Measurements from ENCODE around the gene ACTR1A. TPM values are rescaled to one million over a fixed set of nuclear protein-coding genes. Genes with fewer than 3 reads are reported as not detected.

The ACTR1A gene
- total and polyA plus RNA-seq, 9 of the 15 experiments (the other 6 are each of a cell fraction or from before 2014, with no cell fraction given) = 36.3 to 77.2 (median 49.6) TPM

GRCh38 chr10:102455893-102456471 is 46.5 kb downstream of the ACTR1A start (continued):
- 0 out of 2 replicates have a peak, but pooled peaks have one; percentile 16 for TF ChIP-seq ZNF668 (CRISPR knock-in tag; IDR thresholded peaks at IDR 0.05)
- no peak for TF ChIP-seq FOXO4 (CRISPR knock-in tag; IDR thresholded peaks at IDR 0.05)
- no peak for TF ChIP-seq CREBBP (IDR thresholded peaks at IDR 0.05; ENCODE audit: low read depth, low read length)
- no peak for TF ChIP-seq ZFP1 (CRISPR knock-in tag; IDR thresholded peaks at IDR 0.05)
- TF ChIP-seq NR4A1 (CRISPR knock-in tag; IDR thresholded peaks at IDR 0.05) = no peak
- TF ChIP-seq NR4A1 (tag; IDR thresholded peaks at IDR 0.05) = peak; percentile 90
- no peak for TF ChIP-seq MCM5 (IDR thresholded peaks at IDR 0.05; ENCODE audit: low read depth)
- peak; percentile 57; the same call in 1 of the 2 replicates for TF ChIP-seq HBP1 (CRISPR knock-in tag; IDR thresholded peaks at IDR 0.05)
- peak; percentile 79 for TF ChIP-seq ZNF589 (CRISPR knock-in tag; IDR thresholded peaks at IDR 0.05; ENCODE audit: low read depth)
- TF ChIP-seq ZNF445 (CRISPR knock-in tag; IDR thresholded peaks at IDR 0.05; ENCODE audit: low read depth) = no peak
- no peak for TF ChIP-seq ZNF324 (CRISPR knock-in tag; IDR thresholded peaks at IDR 0.05)
- no peak for TF ChIP-seq XRCC3 (IDR thresholded peaks at IDR 0.05)
- TF ChIP-seq CHAMP1 (IDR thresholded peaks at IDR 0.05) = no peak
- peak; percentile 40; the same call in 1 of the 2 replicates for TF ChIP-seq ZBTB7A (IDR thresholded peaks at IDR 0.05; ENCODE audit: borderline replicate concordance, control insufficient read depth, low read depth, low read length)
- TF ChIP-seq ZFP30 (CRISPR knock-in tag; IDR thresholded peaks at IDR 0.05; ENCODE audit: borderline replicate concordance) = no peak
- TF ChIP-seq SMAD2 (IDR thresholded peaks at IDR 0.05; ENCODE audit: low read depth, low read length) = no peak
- TF ChIP-seq LARP7 (IDR thresholded peaks at IDR 0.05) = no peak
- no peak for TF ChIP-seq SLC30A9 (CRISPR knock-in tag; IDR thresholded peaks at IDR 0.05)
- no peak for TF ChIP-seq SRSF9 (IDR thresholded peaks at IDR 0.05; ENCODE audit: borderline replicate concordance, low read depth, low read length)
